GM03348 (cell line): Measurements from ENCODE around the gene AUTS2.
A peak's percentile ranks its signal among the peaks of the same experiment; 100 is the strongest.

Experiments used
- DNase-seq: peaks from one replicate; pipeline ENCODE4 v3.0.0; 2012; ENCODE audit warnings: low spot score

AUTS2 gene

GRCh38 chr7:69687739-69688433 is 89.6 kb downstream of the AUTS2 start:
- no peak for DNase-seq

- no peak for DNase-seq
Observed at GRCh38 chr7:69690329-69690728, 92.1 kb downstream of the AUTS2 start.

- DNase-seq, result no peak
Observed at GRCh38 chr7:69691327-69691726, 93.1 kb downstream of the AUTS2 start.

DNA sequence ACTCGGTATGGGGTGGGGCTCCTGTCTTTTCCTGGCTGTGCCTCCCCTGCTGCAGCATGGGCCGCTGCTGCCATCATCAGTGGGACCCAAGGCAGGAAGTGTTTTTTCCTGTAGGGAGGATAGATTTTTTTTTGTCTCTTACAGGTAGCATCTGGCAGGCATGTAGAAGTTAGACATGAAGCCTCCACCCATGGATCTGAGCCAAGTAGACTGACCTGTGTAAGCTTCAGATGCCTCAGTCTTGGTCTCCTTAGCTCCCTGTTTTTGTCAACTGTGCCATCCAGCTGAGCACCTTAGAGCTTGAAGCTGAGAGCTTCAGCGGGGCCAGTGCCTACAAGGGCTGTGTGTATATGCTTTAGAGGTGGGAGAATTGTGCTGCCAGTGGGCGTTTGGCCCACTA is 93.5 kb downstream of the AUTS2 start:
- no peak for DNase-seq

GRCh38 chr7:69692611-69693010 is 94.3 kb downstream of the AUTS2 start:
- DNase-seq, result no peak

DNA sequence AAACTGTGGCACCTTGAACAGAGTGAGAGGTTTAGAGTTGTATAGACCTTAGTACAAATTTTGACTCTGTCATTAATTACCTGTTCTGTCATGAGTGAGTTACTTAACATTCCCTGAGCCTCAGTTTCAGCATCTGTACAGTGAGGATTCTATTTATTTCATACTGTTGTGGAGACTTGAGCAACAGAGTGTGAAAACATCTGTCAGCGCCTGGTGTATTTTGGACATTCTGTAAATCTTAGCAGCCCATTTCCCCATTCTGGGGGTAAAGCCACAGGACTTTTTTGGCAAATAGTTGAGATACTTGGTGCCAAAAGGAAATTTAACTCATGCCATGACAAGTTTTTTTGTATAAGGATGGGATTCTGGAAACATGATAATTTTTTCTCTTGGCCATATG is 94.8 kb downstream of the AUTS2 start:
- DNase-seq, result no peak

GRCh38 chr7:69696054-69696591 is 97.8 kb downstream of the AUTS2 start:
- no peak for DNase-seq

GRCh38 chr7:69696686-69697685 is 98.7 kb downstream of the AUTS2 start:
- peak; percentile 11 for DNase-seq

GRCh38 chr7:69698109-69698825 is 100.0 kb downstream of the AUTS2 start:
- DNase-seq, result no peak

DNA sequence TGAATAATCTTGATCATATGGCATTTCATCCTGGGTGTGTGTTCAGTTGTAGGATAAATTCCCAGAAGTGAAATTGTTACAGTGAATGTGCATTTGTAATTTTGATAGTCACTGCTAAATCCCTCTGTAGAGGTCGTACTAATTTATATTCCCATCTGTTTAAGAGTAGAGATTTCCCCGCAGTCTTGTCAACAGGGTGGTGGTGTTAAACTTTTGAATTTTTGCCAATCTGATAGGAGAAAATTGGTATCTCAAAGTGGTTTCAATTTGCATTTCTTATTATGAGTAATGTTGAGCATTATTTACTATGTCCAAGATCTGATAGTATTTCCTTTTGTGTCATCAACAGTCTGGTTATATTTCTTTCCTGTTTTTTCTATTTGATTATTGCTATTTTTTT is 101.7 kb downstream of the AUTS2 start:
- no peak for DNase-seq

GRCh38 chr7:69700331-69700730 is 102.1 kb downstream of the AUTS2 start:
- no peak for DNase-seq

GRCh38 chr7:69701288-69701687 is 103.0 kb downstream of the AUTS2 start:
- no peak for DNase-seq

DNA sequence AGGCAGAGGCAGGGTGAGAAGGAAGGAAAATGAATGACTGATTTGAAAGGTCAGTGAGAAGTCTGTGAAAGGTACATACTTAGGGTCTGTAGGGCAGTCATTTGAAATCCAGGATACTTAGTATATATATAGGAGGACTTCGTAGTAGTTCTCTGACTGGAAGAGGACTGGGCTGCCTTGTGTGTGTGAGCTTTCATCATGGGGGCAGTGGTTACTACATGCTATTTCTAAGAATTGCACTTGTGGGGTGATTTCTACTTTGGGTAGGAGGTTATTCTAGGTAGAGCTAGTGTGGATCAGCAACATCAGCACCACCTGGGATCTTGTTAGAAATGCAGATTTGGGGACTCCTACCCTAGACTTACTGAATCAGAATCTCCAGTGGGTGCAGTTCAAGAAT is 104.1 kb downstream of the AUTS2 start:
- DNase-seq, result no peak

- DNase-seq, result no peak
Observed at GRCh38 chr7:69703099-69703498, 104.8 kb downstream of the AUTS2 start.

DNA sequence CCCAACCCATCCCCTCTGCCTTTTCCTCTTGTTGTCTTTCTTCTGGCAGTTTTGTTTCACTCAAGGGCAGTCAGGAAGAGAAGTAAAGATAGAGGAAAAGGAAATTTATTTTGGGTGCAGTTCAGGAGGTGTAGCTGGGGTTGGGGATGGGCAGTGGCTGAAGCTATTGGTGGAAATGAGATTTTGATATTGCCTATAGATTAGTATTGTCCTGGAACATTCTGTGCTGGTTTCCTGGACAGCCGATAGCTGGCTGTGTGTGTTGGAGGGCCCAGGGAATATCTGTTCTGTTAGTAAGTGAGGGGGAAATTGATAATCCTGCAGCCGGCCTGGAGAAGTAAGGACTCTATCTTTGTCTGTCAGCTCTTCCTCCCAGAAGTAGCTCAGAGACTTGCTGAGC is 107.8 kb downstream of the AUTS2 start:
- DNase-seq, result no peak

- peak; percentile 39 for DNase-seq
Observed at GRCh38 chr7:69708857-69709256, 110.6 kb downstream of the AUTS2 start.

- no peak for DNase-seq
Observed at GRCh38 chr7:69710768-69711438, 112.6 kb downstream of the AUTS2 start.

DNA sequence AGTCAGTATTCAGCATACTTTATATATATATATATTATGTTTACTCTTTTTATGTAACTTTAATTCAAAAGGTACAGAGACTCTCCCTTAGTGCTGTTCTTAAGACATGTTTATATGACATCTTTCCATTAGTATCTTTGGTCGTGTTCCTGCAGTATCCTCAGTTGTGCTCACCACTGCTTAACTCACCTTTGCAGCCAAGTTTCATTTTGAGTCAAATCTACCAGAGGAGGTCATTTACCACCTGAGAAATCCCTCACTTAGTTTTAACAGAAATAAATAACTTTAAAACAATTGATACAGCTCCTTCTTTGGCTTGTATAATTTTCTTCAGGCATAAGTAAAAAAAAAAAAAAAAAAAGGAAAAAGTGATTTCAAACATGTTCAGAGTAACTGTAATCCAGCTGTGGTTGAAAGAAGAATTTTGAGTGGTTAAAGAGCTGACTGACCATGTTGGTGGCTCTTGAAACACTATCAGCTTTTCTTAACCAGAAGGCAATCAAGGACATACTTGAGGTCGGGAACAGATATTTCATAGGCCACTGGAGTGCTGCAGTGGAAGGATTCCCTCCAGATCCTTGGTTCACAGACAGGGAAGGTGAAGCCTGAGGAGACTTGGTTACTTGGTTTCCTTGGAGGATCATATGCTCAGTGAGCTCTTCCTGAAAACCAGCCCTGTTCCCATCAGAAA is 116.8 kb downstream of the AUTS2 start:
- DNase-seq, result peak; percentile 8

GRCh38 chr7:69717221-69717620 is 118.9 kb downstream of the AUTS2 start:
- DNase-seq, result no peak

GRCh38 chr7:69719717-69720116 is 121.4 kb downstream of the AUTS2 start:
- no peak for DNase-seq

DNA sequence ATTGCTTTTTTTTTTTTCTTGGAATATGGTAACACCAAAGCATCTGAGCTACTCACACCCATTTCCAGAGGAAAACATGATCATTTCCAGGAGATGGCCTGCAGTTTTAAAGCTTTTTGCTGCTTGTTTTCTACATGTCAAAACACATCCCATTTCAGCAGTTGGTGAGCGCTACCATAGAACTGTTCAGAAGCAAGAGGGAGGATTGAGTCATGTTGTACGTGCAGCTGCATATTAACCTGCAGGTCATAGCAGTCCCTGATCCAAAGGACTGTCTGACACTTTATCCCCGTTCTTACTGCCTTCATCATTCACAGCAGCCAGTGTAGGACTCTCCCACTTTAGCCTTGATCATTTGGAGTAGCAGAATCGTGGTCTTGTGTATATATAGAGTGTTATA is 124.6 kb downstream of the AUTS2 start:
- DNase-seq, result no peak
